Endothelial cell (in vitro differentiated cells): Measurements from ENCODE around the gene CALHM2. TPM values are rescaled to one million over a fixed set of nuclear protein-coding genes. Genes with fewer than 3 reads are reported as not detected.

Source experiments
- DNase-seq: peaks from one replicate; pipeline ENCODE4 v3.0.0; 2021; ENCODE audit warnings: low spot score
- H3K27ac Mint-ChIP-seq: one replicate; pipeline ENCODE4 v1.8.0; 2021; ENCODE audit warnings: mixed read lengths, inconsistent platforms; ENCODE audit not compliant: unreplicated experiment
- H3K27me3 Mint-ChIP-seq: one replicate; pipeline ENCODE4 v1.8.0; 2021; ENCODE audit warnings: mild to moderate bottlenecking, moderate library complexity, mixed read lengths, inconsistent platforms; ENCODE audit not compliant: unreplicated experiment
- H3K36me3 Mint-ChIP-seq: one replicate; pipeline ENCODE4 v1.8.0; 2021; ENCODE audit warnings: mild to moderate bottlenecking, low read depth, mixed read lengths, inconsistent platforms; ENCODE audit not compliant: unreplicated experiment
- H3K4me1 Mint-ChIP-seq: one replicate; pipeline ENCODE4 v1.8.0; 2021; ENCODE audit warnings: mild to moderate bottlenecking, mixed read lengths, inconsistent platforms; ENCODE audit not compliant: unreplicated experiment
- H3K4me3 Mint-ChIP-seq: one replicate; pipeline ENCODE4 v1.8.0; 2021; ENCODE audit warnings: mild to moderate bottlenecking, mixed read lengths, inconsistent platforms; ENCODE audit not compliant: unreplicated experiment
- H3K9me3 Mint-ChIP-seq: one replicate; pipeline ENCODE4 v1.8.0; 2021; ENCODE audit warnings: mixed read lengths, inconsistent platforms; ENCODE audit not compliant: unreplicated experiment
- total RNA-seq: library from RNA; stranded (reverse); fragmentation: NEBNext Ultra II Directional; extraction: Animal tissue kit (Norgen Biotek cat#: 25700); gene quantifications from one replicate; pipeline ENCODE4 v1.2.1, GENCODE V29; 2021; ENCODE audit not compliant: unreplicated experiment
- TF ChIP-seq, protein P1 (sequence below): fragments of 200-600 bp; sonication (generic); IDR thresholded peaks from one replicate; pipeline ENCODE4 v1.5.0; 2021; ENCODE audit warnings: antibody characterized with exemption; ENCODE audit not compliant: unreplicated experiment

CALHM2 gene
- total RNA-seq, 1 donor from 2014 or later: 1.9 TPM

DNA sequence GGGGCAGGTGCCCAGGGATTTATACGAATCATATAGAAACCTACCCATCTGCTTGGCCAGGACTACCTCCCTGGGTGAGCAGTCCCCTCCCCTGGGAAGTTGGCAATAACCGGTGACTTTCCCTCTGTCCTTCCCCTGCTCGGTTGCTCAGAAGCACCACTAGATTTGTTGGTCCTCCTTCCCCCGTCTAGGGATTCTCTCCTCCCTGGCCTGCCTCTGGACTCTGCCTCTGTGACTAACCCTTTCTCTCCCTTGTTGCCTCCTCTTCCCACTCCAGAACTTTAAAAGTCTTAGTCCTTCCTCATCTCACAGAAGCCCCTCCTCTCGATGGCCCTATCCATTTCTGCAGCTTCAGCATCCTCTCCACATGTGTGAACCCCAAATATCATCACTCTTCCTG is 17.0 kb upstream of the CALHM2 start:
- H3K4me3 Mint-ChIP-seq: no peak overlapping the region
- H3K9me3 Mint-ChIP-seq: no peaks in the 10 kb centered on the region
- peaks cover 4% of the 10 kb centered on the region for H3K27me3 Mint-ChIP-seq
- no peak for DNase-seq
- H3K36me3 Mint-ChIP-seq: no peaks in the 10 kb centered on the region
- TF ChIP-seq, protein P1, sequence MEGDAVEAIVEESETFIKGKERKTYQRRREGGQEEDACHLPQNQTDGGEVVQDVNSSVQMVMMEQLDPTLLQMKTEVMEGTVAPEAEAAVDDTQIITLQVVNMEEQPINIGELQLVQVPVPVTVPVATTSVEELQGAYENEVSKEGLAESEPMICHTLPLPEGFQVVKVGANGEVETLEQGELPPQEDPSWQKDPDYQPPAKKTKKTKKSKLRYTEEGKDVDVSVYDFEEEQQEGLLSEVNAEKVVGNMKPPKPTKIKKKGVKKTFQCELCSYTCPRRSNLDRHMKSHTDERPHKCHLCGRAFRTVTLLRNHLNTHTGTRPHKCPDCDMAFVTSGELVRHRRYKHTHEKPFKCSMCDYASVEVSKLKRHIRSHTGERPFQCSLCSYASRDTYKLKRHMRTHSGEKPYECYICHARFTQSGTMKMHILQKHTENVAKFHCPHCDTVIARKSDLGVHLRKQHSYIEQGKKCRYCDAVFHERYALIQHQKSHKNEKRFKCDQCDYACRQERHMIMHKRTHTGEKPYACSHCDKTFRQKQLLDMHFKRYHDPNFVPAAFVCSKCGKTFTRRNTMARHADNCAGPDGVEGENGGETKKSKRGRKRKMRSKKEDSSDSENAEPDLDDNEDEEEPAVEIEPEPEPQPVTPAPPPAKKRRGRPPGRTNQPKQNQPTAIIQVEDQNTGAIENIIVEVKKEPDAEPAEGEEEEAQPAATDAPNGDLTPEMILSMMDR: no peak
- peaks cover 6% of the 10 kb centered on the region for H3K4me1 Mint-ChIP-seq
- no peak overlapping the region for H3K27ac Mint-ChIP-seq

DNA sequence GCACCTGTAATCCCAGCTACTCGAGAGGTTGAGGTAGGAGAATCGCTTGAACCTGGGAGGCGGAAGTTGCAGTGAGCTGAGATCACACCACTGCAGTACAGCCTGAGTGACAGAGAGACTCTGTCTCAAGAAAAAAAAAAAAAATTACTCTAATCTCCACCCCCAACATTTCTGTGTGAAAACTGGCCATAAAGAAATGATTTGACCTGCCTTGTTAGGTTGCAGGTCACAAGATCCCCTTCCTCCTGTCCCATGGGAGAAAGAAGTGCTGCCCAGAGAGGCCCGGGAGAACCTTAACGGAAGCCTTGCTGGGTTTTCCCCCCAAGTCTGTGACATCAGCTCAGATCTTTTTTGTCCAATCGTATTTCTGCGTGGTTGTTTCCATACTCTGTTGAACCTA is 15.2 kb upstream of the CALHM2 start:
- no peaks in the 10 kb centered on the region for H3K9me3 Mint-ChIP-seq
- H3K4me1 Mint-ChIP-seq: peaks cover 6% of the 10 kb centered on the region
- DNase-seq: no peak
- TF ChIP-seq, protein P1: no peak
- no peaks in the 10 kb centered on the region for H3K36me3 Mint-ChIP-seq
- H3K4me3 Mint-ChIP-seq: no peak overlapping the region
- H3K27me3 Mint-ChIP-seq: peaks cover 4% of the 10 kb centered on the region
- no peak overlapping the region for H3K27ac Mint-ChIP-seq

DNA sequence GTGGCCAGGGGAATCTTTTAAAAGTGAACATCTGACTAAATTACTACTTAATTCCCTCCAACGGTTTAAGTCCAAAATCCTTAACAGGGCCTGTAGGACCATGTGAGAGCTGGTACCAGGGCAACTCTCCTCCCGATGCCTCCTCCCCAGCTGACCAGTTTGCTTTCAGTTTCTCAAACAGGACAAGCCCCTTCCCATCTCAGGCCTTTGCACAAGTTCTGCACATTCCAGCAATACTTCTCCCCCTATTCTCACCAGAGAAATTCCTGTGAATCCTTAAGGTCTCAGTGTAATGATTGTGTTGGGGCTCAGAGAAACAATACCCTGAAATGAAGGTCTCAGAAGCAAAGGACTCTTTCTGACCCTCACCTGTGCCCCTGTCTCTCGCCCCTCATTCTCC is 14.6 kb upstream of the CALHM2 start:
- Mint-ChIP-seq H3K27ac (no peak overlapping the region), H3K9me3 (no peaks in the 10 kb centered on the region), H3K4me1 (peaks cover 6% of the 10 kb centered on the region), H3K4me3 (no peak overlapping the region), H3K36me3 (no peaks in the 10 kb centered on the region), H3K27me3 (peaks cover 4% of the 10 kb centered on the region)
- TF ChIP-seq, protein P1: no peak
- no peak for DNase-seq

DNA sequence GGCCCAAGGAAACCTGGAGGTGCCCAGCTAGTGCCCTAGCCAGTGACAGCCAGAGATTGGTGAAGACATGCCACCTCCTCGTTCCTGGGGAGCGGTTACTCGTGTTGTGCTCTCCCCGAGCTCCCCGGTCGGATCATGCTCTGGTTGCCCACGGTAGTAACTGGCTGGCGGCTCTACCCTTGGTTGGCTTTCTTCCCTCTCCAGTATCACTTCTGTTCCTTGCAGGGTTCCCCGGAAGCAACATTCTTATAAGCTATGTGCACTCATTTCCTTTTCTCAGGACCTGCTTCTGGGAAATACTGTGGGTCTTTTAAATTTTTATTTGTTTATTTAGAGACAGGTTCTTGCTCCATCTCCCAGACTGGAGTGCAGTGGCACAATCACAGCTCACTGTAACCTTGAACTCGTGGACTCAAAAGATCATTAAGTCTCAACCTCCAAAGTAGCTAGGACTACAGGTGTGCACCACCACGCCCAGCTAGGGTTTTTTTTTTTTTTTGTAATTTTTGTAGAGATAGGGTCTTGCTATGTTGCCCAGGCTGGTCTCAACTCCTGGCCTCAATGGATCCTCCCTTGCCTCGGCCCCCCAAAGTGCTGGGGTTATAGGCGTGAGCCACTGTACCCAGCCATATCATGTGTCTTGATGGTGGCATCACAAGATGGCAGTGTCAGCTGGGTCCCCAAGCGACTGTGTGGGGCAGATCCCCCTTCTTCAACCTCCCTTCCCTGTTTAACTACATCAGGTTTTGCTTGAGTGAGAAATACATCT is 13.4 kb upstream of the CALHM2 start:
- H3K27me3 Mint-ChIP-seq: peaks cover 4% of the 10 kb centered on the region
- H3K9me3 Mint-ChIP-seq: no peaks in the 10 kb centered on the region
- peaks cover 6% of the 10 kb centered on the region for H3K4me1 Mint-ChIP-seq
- H3K27ac Mint-ChIP-seq: no peak overlapping the region
- H3K4me3 Mint-ChIP-seq: no peak overlapping the region
- H3K36me3 Mint-ChIP-seq: no peaks in the 10 kb centered on the region
- TF ChIP-seq, protein P1: no peak
- no peak for DNase-seq

DNA sequence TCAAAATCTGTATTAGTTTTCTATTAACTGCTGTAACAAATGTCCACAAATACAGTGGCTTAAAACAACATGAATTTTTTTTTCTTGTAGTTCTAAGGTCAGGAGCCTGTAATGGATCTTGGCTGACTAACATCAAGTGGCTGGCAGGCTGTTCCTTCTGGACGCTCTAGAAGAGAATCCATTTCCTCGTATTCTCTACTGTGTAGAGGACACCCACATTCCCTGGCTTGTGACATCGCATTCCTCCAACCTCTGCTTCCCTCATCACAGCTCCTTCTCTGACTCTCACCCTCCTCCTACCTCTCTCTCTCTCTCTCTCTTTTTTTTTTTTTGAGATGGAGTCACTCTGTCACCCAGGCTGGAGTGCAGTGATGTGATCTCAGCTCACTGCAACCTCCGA is 11.3 kb upstream of the CALHM2 start:
- Mint-ChIP-seq H3K4me1 (peaks cover 6% of the 10 kb centered on the region), H3K36me3 (no peaks in the 10 kb centered on the region), H3K27me3 (peaks cover 7% of the 10 kb centered on the region), H3K27ac (no peak overlapping the region), H3K9me3 (no peaks in the 10 kb centered on the region), H3K4me3 (no peak overlapping the region)
- TF ChIP-seq, protein P1: no peak
- no peak for DNase-seq
